ENCODE measurements around the gene ZDHHC14.
"Not testable (repeated sequence)": the region's sequence is repeated elsewhere in the genome, so short reads cannot be mapped to it uniquely, and the experiment has no call there.

ZDHHC14 gene

GRCh38 chr6:157709555-157709954, 328.6 kb downstream of the ZDHHC14 start:
- DNase-seq = no peak

GRCh38 chr6:157710604-157711003, 329.6 kb downstream of the ZDHHC14 start:
- DNase-seq = no peak

- DNase-seq = peak in 1 of 2 experiments; percentile 8
These were observed 330.1 kb downstream of the ZDHHC14 start for GRCh38 chr6:157711060-157711459.

GRCh38 chr6:157712585-157713295, 331.8 kb downstream of the ZDHHC14 start:
- DNase-seq = no peak

GRCh38 chr6:157713451-157714152, 332.6 kb downstream of the ZDHHC14 start:
- no peak for DNase-seq

GRCh38 chr6:157714153-157714490, 333.1 kb downstream of the ZDHHC14 start:
- DNase-seq = no peak

- no peak for DNase-seq
These were observed 334.8 kb downstream of the ZDHHC14 start for GRCh38 chr6:157715728-157716164.

GRCh38 chr6:157716251-157716995, 335.4 kb downstream of the ZDHHC14 start:
- no peak for DNase-seq

- DNase-seq = no peak
These were observed 336.4 kb downstream of the ZDHHC14 start for GRCh38 chr6:157717340-157717748.

GRCh38 chr6:157718503-157719187, 337.7 kb downstream of the ZDHHC14 start:
- no peak for DNase-seq

GRCh38 chr6:157720964-157721363, 340.0 kb downstream of the ZDHHC14 start:
- not testable (repeated sequence) for DNase-seq

- no peak for DNase-seq
These were observed 340.4 kb downstream of the ZDHHC14 start for GRCh38 chr6:157721426-157721825.

- DNase-seq = no peak
These were observed 340.8 kb downstream of the ZDHHC14 start for GRCh38 chr6:157721830-157722229.

GRCh38 chr6:157723376-157723775, 342.4 kb downstream of the ZDHHC14 start:
- DNase-seq = no peak

GRCh38 chr6:157724138-157724820, 343.3 kb downstream of the ZDHHC14 start:
- no peak for DNase-seq

- no peak for DNase-seq
These were observed 344.2 kb downstream of the ZDHHC14 start for GRCh38 chr6:157724960-157725741.

GRCh38 chr6:157725836-157726235, 344.8 kb downstream of the ZDHHC14 start:
- no peak for DNase-seq

- DNase-seq = no peak
These were observed 346.1 kb downstream of the ZDHHC14 start for GRCh38 chr6:157726892-157727628.

Data from stimulated activated CD4-positive, alpha-beta T cell treated with anti-CD3 and anti-CD28 coated beads, Interleukin-4, amount 100 ng/mL, for 4 hours (primary cell).